ENCODE results near the gene KCND3.

The KCND3 gene

GRCh38 chr1:111720977-111721786 lies 268.3 kb downstream of the KCND3 start:
- no peak for DNase-seq
